ENCODE measurements around the gene NRG2.

The NRG2 gene

GRCh38 chr5:140049713-140050112, 6.6 kb upstream of the NRG2 start:
- DNase-seq = no peak
- H3K27me3 ChIP-seq = no peaks in the 10 kb centered on the region
- H3K9me3 ChIP-seq = no peaks in the 10 kb centered on the region
- H3K4me3 ChIP-seq = no peak overlapping the region
- intact Hi-C loops (cut with DNase I; ENCODE audit: low total_unique reads) = no loop called here
- no peak overlapping the region for H3K27ac ChIP-seq
- H3K4me1 ChIP-seq = no peaks in the 10 kb centered on the region
- H3K36me3 ChIP-seq = no peaks in the 10 kb centered on the region
- TF ChIP-seq, protein P1, sequence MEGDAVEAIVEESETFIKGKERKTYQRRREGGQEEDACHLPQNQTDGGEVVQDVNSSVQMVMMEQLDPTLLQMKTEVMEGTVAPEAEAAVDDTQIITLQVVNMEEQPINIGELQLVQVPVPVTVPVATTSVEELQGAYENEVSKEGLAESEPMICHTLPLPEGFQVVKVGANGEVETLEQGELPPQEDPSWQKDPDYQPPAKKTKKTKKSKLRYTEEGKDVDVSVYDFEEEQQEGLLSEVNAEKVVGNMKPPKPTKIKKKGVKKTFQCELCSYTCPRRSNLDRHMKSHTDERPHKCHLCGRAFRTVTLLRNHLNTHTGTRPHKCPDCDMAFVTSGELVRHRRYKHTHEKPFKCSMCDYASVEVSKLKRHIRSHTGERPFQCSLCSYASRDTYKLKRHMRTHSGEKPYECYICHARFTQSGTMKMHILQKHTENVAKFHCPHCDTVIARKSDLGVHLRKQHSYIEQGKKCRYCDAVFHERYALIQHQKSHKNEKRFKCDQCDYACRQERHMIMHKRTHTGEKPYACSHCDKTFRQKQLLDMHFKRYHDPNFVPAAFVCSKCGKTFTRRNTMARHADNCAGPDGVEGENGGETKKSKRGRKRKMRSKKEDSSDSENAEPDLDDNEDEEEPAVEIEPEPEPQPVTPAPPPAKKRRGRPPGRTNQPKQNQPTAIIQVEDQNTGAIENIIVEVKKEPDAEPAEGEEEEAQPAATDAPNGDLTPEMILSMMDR (IDR thresholded peaks at IDR 0.05) = no peak

DNA sequence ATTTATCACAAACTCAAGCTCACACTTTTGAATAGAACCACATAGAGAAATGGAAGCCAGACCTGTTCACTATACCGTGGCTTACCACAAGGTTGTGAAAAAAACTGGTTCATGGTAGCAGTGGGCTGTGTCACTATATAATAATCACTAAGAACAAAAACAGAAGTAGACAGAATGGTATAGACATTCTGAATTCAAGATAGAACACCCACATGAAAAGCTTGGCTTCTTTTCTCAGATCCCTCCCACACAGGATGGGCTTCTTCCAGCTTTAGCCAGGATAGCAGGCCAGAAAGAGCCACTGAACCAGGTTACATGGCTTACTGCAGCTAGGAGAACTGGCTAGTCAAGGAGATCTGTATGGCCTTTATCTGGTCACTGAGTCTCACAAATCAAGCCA, 6.1 kb upstream of the NRG2 start:
- intact Hi-C loops (cut with DNase I; ENCODE audit: low total_unique reads) = no loop called here

DNA sequence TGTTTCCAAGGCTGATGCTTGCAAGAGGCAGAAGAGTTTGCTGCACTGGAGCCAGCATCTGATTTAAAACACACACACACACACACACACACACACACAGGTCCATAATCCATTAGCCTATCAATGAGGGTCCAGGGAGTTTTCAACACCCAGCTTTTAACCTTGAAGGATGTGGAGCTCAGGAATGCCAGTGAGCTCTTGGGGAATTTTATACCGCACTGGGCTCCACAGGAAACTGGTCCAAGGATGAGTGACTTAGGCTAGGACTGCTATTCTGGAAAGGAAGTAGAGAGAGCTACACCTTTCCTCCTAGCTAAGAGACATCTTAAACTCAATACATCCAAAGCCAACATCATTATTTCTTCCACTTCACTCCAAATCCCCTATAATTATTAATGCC, 942 bp upstream of the NRG2 start:
- peaks cover 0 to 35% (median 18%) of the 10 kb centered on the region in 4 donors for H3K4me1 ChIP-seq
- no peaks in the 10 kb centered on the region for H3K27me3 ChIP-seq
- no peaks in the 10 kb centered on the region for H3K36me3 ChIP-seq
- H3K9me3 ChIP-seq = no peaks in the 10 kb centered on the region
- TF ChIP-seq, protein P1 (IDR thresholded peaks at IDR 0.05) = no peak
- no peak for DNase-seq
- H3K4me3 ChIP-seq = no peak overlapping the region
- no peak overlapping the region for H3K27ac ChIP-seq
- intact Hi-C loops (cut with DNase I; ENCODE audit: low total_unique reads) = no loop called here

More for the DNA sequence above, 6.1 kb upstream of the NRG2 start:
- Histone ChIP-seq H3K27me3 (no peaks in the 10 kb centered on the region), H3K36me3 (no peaks in the 10 kb centered on the region), H3K4me1 (no peaks in the 10 kb centered on the region), H3K4me3 (no peak overlapping the region), H3K27ac (no peak overlapping the region), H3K9me3 (no peaks in the 10 kb centered on the region)
- DNase-seq = no peak
- TF ChIP-seq, protein P1 (IDR thresholded peaks at IDR 0.05) = no peak

DNA sequence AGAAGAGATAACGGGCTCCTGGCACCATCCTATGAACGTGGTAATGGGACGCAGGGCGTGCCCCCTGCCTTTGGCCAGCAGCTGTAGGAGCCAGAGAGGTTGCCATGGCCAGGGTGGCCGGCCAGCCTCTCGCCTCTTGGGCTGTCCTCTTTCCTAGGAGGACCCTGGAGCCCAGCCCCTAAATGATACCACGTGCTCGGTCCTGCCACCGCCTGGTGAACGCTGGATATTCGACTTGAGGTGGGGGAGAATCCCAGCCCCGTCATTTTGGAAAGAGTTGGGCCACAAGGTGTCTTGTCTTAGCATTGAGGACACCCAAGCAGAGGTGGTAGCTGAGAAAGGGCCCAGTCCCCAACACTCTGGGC, 391 bp upstream of the NRG2 start:
- H3K9me3 ChIP-seq = no peaks in the 10 kb centered on the region
- TF ChIP-seq, protein P1 (IDR thresholded peaks at IDR 0.05) = no peak
- peak in 1 of 2 donors; percentile 64 for DNase-seq
- H3K4me3 ChIP-seq = peak overlapping the region; percentile 62 to 75
- H3K4me1 ChIP-seq = peaks cover 0 to 38% (median 21%) of the 10 kb centered on the region in 4 donors
- intact Hi-C loops (cut with DNase I; ENCODE audit: low total_unique reads) = no loop called here
- peak overlapping the region; percentile 73 to 75 for H3K27ac ChIP-seq
- H3K27me3 ChIP-seq = no peaks in the 10 kb centered on the region
- no peaks in the 10 kb centered on the region for H3K36me3 ChIP-seq

- Histone ChIP-seq H3K36me3 (no peaks in the 10 kb centered on the region), H3K4me3 (peak overlapping the region; percentile 62 to 75), H3K27ac (peak overlapping the region; percentile 73 to 75), H3K27me3 (no peaks in the 10 kb centered on the region), H3K9me3 (no peaks in the 10 kb centered on the region), H3K4me1 (peaks cover 0 to 43% (median 21%) of the 10 kb centered on the region in 4 donors)
- TF ChIP-seq, protein P1 (IDR thresholded peaks at IDR 0.05) = no peak
- intact Hi-C loops (cut with DNase I; ENCODE audit: low total_unique reads) = no loop called here
- peak in 1 of 2 donors; percentile 65 for DNase-seq
Observed at GRCh38 chr5:140042393-140042642, 781 bp downstream of the NRG2 start.

Data from tibial artery (tissue), 4 donors.